ENCODE results near the gene SIN3A. TPM values are rescaled to one million over a fixed set of nuclear protein-coding genes. Genes with fewer than 3 reads are reported as not detected.

The SIN3A gene
- total RNA-seq, 1 donor from 2014 or later, result 28.3 TPM

Small RNA genes within 50 kb of the gene (microRNA-seq; reads per million reads assigned to microRNA genes)
- not detected for gene MIR631 (ENCODE audit: borderline number of aligned reads)

Other genes starting within 250 kb of the SIN3A start
- 14.8 TPM for gene C15orf39, start 249.8 kb downstream of the SIN3A start, total RNA-seq
- gene GOLGA6C, start 193.4 kb downstream of the SIN3A start, total RNA-seq, result not detected
- not detected for gene GOLGA6D, start 168.9 kb downstream of the SIN3A start, total RNA-seq
- gene COMMD4, start 115.6 kb downstream of the SIN3A start, total RNA-seq, result 42.3 TPM
- 13.5 TPM for gene NEIL1, start 104.7 kb downstream of the SIN3A start, total RNA-seq
- gene MAN2C1, start 83.1 kb downstream of the SIN3A start, total RNA-seq, result 96.9 TPM
- gene PTPN9, start 127.6 kb upstream of the SIN3A start, total RNA-seq, result 6.6 TPM
- 18.1 TPM for gene SNUPN, start 174.0 kb upstream of the SIN3A start, total RNA-seq
- gene IMP3, start 188.5 kb upstream of the SIN3A start, total RNA-seq, result 45.3 TPM
- gene SNX33, start 196.2 kb upstream of the SIN3A start, total RNA-seq, result 12.0 TPM